Measurements from ENCODE around the gene FCGBP.

FCGBP gene

GRCh38 chr19:39949026-39949747, 14.8 kb upstream of the FCGBP start:
- DNase-seq, result no peak

- DNase-seq, result no peak
Observed at GRCh38 chr19:39946532-39946931, 12.1 kb upstream of the FCGBP start.

DNA sequence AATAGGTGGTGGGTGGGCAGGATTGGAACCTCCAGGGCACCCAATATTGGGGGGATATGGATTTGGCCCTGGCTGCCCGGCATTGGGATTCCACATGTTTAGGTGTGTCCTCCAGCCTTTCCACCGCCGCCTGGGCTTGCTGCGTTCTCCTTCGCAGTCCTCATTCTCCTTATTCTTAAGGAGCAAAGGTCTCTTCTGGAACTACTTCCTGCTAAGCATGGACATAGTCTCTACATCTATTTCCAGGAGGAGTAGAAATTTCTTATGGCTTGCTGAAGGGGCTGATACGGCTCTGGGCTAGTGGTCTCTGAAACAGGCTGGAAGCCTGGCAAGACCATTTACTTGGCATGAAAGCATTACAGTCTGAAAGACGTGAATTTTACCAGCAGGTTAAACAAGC, 9.2 kb upstream of the FCGBP start:
- DNase-seq, result no peak

DNA sequence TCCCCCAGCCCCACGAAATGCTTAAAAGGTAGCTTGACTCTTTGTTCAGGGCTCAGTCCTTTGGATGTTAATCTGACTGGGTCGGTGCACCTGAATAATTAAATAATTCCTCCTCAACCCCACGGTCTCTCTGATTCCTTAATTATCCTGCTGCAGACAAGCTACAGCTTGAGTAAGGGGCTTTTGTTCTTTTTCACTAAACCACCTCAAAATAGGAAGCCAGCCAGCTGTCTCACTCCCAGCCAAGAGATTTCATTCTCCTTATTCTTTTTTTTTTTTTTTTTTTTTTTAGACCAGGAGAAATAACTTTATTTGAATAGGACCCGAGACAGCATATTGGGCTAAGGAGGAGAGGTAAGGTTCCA, 7.9 kb upstream of the FCGBP start:
- no peak for DNase-seq

DNA sequence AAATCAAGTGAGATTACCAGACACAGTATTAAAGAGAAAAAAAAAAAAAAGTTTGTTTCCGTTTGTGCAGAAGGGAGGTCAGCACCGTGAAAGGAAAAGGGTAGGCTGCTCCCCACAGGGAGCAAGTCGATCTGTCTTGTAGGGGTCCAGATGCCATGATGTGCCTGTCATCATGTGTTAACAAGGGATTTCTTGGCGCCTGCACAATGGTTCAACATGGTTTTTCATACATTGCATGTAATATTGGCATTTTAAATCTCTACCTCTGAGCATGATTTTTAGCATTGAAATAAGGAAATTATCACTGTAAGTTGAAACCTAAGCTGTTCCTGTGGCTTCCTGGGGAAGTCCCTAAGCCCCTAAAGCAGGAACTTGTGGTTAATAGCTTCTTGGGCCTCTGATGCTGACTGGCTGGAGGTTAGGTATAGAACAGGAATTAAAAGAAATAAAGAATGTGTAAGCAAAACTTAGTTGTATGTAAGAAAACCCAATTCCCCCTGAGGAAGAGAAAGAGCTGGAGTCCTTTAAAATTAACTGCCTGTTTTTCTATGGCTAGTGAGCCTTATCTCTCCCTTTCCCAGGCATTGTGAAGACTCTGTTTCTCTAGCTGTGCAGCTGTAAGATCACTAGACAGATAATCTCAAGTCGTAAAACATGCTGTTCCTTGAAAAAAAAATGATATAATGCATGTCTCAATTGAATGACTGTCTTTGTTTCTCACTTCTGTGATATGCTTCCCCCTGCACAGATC, 7.4 kb upstream of the FCGBP start:
- DNase-seq, result peak in 3 of 58 donors; percentile 2 to 11 (median 5)

- no peak for DNase-seq
Observed at GRCh38 chr19:39941151-39941550, 6.7 kb upstream of the FCGBP start.

DNA sequence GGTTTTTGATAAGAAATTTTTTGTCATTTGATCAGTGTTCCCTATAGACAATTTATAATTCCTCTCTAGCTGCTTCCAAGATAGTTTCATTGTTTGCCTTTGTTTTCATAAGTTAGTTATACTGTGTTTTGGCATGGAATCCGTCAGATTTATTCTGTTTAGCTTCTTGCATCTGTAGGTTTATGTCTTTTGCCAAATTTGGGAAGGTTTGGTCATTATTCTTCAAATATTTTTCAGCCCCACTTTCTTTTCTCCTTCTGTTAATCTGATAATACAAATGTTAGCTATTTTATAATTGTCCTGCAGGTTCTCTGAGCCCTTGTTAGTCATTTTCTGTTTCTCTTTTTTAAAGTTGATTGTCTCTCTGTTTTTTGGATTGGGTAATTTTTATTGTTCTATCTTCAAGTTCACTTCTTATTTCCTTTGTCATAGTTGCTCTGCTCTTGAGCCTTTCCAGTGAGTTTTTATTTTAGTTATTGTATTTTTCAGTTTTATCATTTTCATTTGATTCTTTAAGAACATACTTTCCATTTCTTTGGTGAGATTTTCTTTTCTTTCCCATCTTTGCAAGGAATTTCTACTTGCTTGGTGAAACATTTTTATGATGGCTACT, 5.9 kb upstream of the FCGBP start:
- no peak for DNase-seq

GRCh38 chr19:39939556-39939955, 5.1 kb upstream of the FCGBP start:
- DNase-seq, result no peak

DNA sequence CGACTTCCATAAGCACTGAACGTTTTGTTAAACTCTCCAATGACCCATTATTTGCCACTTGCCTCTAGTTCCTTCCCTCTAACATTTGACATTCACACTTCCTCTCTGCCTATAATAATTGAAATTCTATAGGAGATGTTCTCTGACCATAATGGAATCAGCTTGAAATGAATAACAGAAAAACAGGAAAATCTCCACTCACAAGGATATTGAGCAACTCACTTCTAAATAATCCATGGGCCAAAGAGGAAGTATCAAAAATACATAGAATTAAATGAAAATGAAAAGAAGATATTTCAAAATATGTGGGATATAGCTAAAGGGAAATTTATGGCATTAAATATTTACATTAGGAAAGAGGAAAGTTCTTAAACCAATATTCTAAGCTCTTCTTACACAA, 3.4 kb upstream of the FCGBP start:
- no peak for DNase-seq

GRCh38 chr19:39937094-39937720, 2.8 kb upstream of the FCGBP start:
- no peak for DNase-seq

DNA sequence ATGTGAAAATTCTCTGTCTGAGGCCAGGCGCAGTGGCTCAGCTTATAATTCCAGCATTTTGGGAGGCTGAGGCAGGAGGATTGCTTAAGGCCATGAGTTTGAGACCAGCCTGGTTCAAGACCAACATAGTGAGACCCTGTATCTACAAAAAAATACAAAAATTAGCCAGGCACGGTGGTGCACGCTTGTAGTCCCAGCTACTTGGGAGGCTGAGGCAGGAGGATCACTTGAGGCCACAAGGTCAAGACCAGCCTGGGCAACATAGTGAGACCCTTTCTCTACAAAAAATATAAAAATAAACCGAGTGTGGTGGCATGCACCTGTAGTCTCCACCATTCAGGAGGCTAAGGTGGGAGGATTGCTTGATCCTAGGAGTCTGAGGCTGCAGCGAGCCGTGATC, 2.2 kb upstream of the FCGBP start:
- no peak for DNase-seq

DNA sequence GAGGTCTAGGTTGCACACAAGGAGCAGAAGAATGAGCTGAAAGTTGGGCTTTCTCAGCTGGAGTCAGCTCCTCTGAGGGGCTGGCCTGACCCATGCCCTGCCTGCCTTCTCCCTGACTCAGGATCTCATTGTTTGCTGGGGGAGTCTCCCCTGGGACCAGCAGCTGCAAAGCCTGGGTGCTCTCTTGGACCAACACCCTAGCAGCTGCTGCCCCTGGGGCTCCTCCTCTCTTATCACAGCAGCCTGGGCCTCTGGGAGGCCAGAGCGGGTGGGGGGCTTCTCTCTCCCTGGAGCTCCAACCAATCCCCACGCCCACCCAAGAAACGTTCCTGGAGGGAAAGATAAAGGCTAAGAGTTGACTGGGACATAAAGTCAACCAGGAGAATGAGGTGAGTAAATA, 1.6 kb upstream of the FCGBP start:
- DNase-seq, result no peak

- DNase-seq, result no peak
Observed at GRCh38 chr19:39935364-39935661, 879 bp upstream of the FCGBP start.

DNA sequence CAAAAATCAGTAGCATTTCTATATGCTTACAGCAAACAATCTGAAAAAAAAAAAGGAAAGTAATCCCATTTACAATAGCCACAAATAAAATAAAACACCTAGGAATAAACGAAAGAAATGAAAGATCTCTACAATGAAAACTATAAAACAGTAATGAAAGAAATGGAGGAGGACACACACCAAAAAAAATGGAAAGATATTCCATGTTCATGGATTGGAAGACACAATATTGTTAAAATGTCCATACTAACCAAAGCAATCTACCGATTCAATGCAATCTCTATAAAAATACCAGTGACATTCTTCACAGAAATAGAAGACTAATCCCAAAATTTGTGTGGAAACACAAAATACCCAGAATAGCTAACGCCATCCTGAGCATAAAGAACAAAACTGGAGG, 4.7 kb downstream of the FCGBP start:
- no peak for DNase-seq

- no peak for DNase-seq
Observed at GRCh38 chr19:39928357-39928725, 6.1 kb downstream of the FCGBP start.

- no peak for DNase-seq
Observed at GRCh38 chr19:39927524-39928356, 6.7 kb downstream of the FCGBP start.

DNA sequence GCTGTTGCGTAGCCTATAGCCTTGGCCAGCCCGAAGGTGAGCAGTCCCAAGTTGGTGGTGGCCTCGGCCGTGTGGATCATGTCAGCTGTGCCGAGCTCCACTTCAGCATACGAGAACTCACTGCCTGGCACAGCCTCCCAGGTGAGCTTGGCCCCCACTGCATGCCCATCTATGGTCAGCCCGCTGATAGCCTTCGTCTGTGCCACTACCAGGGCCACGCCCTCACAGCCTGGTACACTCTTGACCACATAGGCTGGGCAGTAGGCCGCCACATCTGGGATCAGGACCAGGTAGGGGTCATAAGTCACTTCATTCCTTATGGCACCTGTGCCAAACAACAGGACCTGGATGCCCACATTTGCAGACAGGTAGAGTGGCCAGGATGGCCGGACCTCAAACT, 7.4 kb downstream of the FCGBP start:
- no peak for DNase-seq

- DNase-seq, result no peak
Observed at GRCh38 chr19:39926170-39926760, 8.2 kb downstream of the FCGBP start.

GRCh38 chr19:39924952-39925351, 9.5 kb downstream of the FCGBP start:
- DNase-seq, result no peak

DNA sequence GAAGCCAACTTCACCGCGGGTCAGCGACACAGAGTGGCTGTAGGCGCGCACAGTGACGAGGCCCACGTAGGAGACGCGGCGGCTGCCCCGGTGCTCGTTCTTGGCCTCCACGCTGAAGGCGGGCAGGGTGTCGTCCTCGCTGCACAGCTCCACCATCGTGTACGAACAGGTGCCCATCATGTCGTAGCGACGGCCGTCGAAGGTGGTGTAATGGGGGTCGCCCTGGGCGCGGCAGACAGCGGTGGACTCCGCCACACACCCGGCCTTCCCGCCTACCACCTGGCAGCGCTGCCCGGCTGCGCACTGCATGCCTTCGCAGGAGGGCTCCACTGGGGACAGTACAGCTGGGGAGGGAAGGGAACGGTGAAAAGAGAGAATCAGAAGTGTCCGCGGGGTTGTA, 10.0 kb downstream of the FCGBP start:
- DNase-seq, result no peak

GRCh38 chr19:39923862-39924261, 10.6 kb downstream of the FCGBP start:
- no peak for DNase-seq
